Suprapubic skin (tissue), 4 donors: ENCODE measurements around the gene IRAK1. TPM values are rescaled to one million over a fixed set of nuclear protein-coding genes. Genes with fewer than 3 reads are reported as not detected.
A peak's percentile ranks its signal among the peaks of the same experiment; 100 is the strongest.

Experiments
- DNase-seq, 2 donors: peaks; one replicate each; pipeline ENCODE4 v3.0.0-alpha.2; 2019; ENCODE audit warnings: low spot score in 2 of 2
- H3K27ac ChIP-seq: fragments of 200-600 bp; sonication (generic); one replicate; pipeline ENCODE4 v1.5.1; 2019
- H3K27me3 ChIP-seq: fragments of 200-600 bp; sonication (generic); one replicate; pipeline ENCODE4 v1.5.1; 2019
- H3K36me3 ChIP-seq: fragments of 200-600 bp; sonication (generic); one replicate; pipeline ENCODE4 v1.5.1; 2019
- H3K4me1 ChIP-seq: fragments of 200-600 bp; sonication (generic); one replicate; pipeline ENCODE4 v1.5.1; 2019
- H3K4me3 ChIP-seq: fragments of 200-600 bp; sonication (generic); one replicate; pipeline ENCODE4 v1.5.1; 2019; ENCODE audit warnings: mild to moderate bottlenecking
- H3K9me3 ChIP-seq: fragments of 200-600 bp; sonication (generic); one replicate; pipeline ENCODE4 v1.5.1; 2019
- CTCF ChIP-seq, 2 donors: fragments of 200-600 bp in 1 of 2; fragments of 450-650 bp in 1 of 2; sonication (generic) in 1 of 2; IDR thresholded peaks; one replicate each; pipeline ENCODE4 v1.5.1; 2016 to 2019; ENCODE audit warnings: antibody characterized with exemption in 2 of 2, mild to moderate bottlenecking in 1 of 2, moderate library complexity in 1 of 2
- EP300 ChIP-seq: sonication (generic); formaldehyde crosslinking; IDR thresholded peaks from one replicate; pipeline ENCODE4 v1.6.1; 2017; ENCODE audit warnings: antibody characterized with exemption
- POLR2A ChIP-seq, 2 donors: fragments of 450-650 bp; IDR thresholded peaks; one replicate each; pipeline ENCODE4 v1.6.1; 2017; ENCODE audit warnings: antibody characterized with exemption in 2 of 2, mild to moderate bottlenecking in 2 of 2, moderate library complexity in 2 of 2
- POLR2AphosphoS5 ChIP-seq, 3 donors: sonication (generic); formaldehyde crosslinking; IDR thresholded peaks; one replicate each; pipeline ENCODE4 v1.6.1; 2017; ENCODE audit warnings: antibody characterized with exemption in 3 of 3
- WGBS: methylation state at CpG from one replicate; pipeline ENCODE4 v1.1.5; 2018; 5-methylcytosine and 5-hydroxymethylcytosine counted together
- total RNA-seq, 4 donors: library from RNA; depleted of rRNA; stranded (reverse); fragments of >200 nt; gene quantifications; one replicate each; pipeline ENCODE4 v1.1.0, GENCODE V29; 2016

Gene IRAK1
- total RNA-seq, 4 donors from 2014 or later: 51.3 to 61.5 (median 58.3) TPM

GRCh38 chrX:154028502-154029184, 8.9 kb upstream of the IRAK1 start:
- no peaks in the 10 kb centered on the region for H3K9me3 ChIP-seq
- no peak for DNase-seq
- no peaks in the 10 kb centered on the region for H3K27me3 ChIP-seq
- H3K36me3 ChIP-seq: peaks cover 30% of the 10 kb centered on the region
- H3K4me1 ChIP-seq: peaks cover 15% of the 10 kb centered on the region
- H3K27ac ChIP-seq: no peak overlapping the region
- no peak for TF ChIP-seq EP300
- no peak for TF ChIP-seq POLR2A (IDR thresholded peaks at IDR 0.05)
- H3K4me3 ChIP-seq: no peak overlapping the region
- WGBS: 72% methylated on average over 13 of the region's 13 CpGs

GRCh38 chrX:154027986-154028385, 8.3 kb upstream of the IRAK1 start:
- no peak for DNase-seq
- H3K36me3 ChIP-seq: peaks cover 30% of the 10 kb centered on the region
- 41% methylated on average over 1 of the region's 1 CpG for WGBS
- no peaks in the 10 kb centered on the region for H3K9me3 ChIP-seq
- no peak overlapping the region for H3K27ac ChIP-seq
- TF ChIP-seq POLR2A (IDR thresholded peaks at IDR 0.05) (no peak), CTCF (IDR thresholded peaks at IDR 0.05) (no peak), EP300 (no peak), POLR2AphosphoS5 (IDR thresholded peaks at IDR 0.05) (no peak)
- no peak overlapping the region for H3K4me3 ChIP-seq
- H3K27me3 ChIP-seq: no peaks in the 10 kb centered on the region
- peaks cover 15% of the 10 kb centered on the region for H3K4me1 ChIP-seq

- TF ChIP-seq POLR2AphosphoS5 (IDR thresholded peaks at IDR 0.05) (no peak), CTCF (IDR thresholded peaks at IDR 0.05) (no peak), EP300 (no peak), POLR2A (IDR thresholded peaks at IDR 0.05) (no peak)
- Histone ChIP-seq H3K27ac (no peak overlapping the region), H3K9me3 (no peaks in the 10 kb centered on the region), H3K4me1 (peaks cover 19% of the 10 kb centered on the region), H3K4me3 (no peak overlapping the region), H3K36me3 (peaks cover 26% of the 10 kb centered on the region), H3K27me3 (no peaks in the 10 kb centered on the region)
- no peak for DNase-seq
- 87% methylated on average over 6 of the region's 6 CpGs for WGBS
These were observed 7.3 kb upstream of the IRAK1 start for GRCh38 chrX:154027022-154027402.

- DNase-seq: no peak
- Histone ChIP-seq H3K4me1 (peaks cover 20% of the 10 kb centered on the region), H3K27me3 (no peaks in the 10 kb centered on the region), H3K27ac (peak overlapping the region; percentile 62), H3K36me3 (peaks cover 19% of the 10 kb centered on the region), H3K9me3 (no peaks in the 10 kb centered on the region), H3K4me3 (no peak overlapping the region)
- TF ChIP-seq CTCF (IDR thresholded peaks at IDR 0.05) (no peak), EP300 (no peak), POLR2A (IDR thresholded peaks at IDR 0.05) (no peak), POLR2AphosphoS5 (IDR thresholded peaks at IDR 0.05) (no peak)
- 82% methylated on average over 20 of the region's 21 CpGs for WGBS
These were observed 6.7 kb upstream of the IRAK1 start for GRCh38 chrX:154026136-154027021.

- WGBS: 61% methylated on average over 3 of the region's 8 CpGs
- TF ChIP-seq POLR2AphosphoS5 (IDR thresholded peaks at IDR 0.05): no peak
- TF ChIP-seq EP300: no peak
- no peak for TF ChIP-seq CTCF (IDR thresholded peaks at IDR 0.05)
- Histone ChIP-seq H3K36me3 (peaks cover 8% of the 10 kb centered on the region), H3K9me3 (no peaks in the 10 kb centered on the region), H3K4me3 (no peak overlapping the region), H3K27ac (peak overlapping the region; percentile 34), H3K4me1 (peaks cover 31% of the 10 kb centered on the region), H3K27me3 (no peaks in the 10 kb centered on the region)
- no peak for DNase-seq
These were observed 5.5 kb upstream of the IRAK1 start for GRCh38 chrX:154025230-154025629.
